ENCODE data around the gene PCDH9. TPM values are rescaled to one million over a fixed set of nuclear protein-coding genes. Genes with fewer than 3 reads are reported as not detected.

Gene PCDH9
- total RNA-seq, 1 donor from 2014 or later: 9.8 TPM

DNA sequence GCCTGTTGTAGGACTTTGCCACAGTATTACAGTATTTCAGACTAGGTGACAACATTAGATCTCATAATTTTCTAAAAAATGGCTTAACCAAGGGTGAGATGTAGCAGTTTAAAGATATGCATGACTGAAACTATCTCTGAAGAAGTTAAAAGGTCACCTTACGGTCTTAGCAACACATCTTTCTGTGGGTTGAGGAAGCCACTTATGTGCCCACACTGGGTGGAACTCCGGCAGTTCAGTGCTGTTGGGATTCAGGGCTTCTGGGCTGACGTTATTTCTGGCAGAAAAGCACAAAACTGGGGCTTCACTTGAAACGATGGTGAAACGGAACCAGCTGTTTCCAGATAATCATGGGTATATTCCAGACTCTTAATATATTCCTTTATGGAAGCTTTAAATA lies 697.3 kb downstream of the PCDH9 start:
- Mint-ChIP-seq H3K9me3 (ENCODE audit: low read depth) (peaks cover 9% of the 10 kb centered on the region), H3K4me1 (ENCODE audit: low read depth) (peaks cover 26% of the 10 kb centered on the region), H3K27ac (ENCODE audit: unreplicated experiment) (no peak overlapping the region), H3K36me3 (ENCODE audit: low read depth) (no peaks in the 10 kb centered on the region), H3K4me3 (ENCODE audit: unreplicated experiment) (no peak overlapping the region), H3K27me3 (ENCODE audit: low read depth) (no peaks in the 10 kb centered on the region)
- DNase-seq (ENCODE audit: low spot score): no peak
- TF ChIP-seq CTCF (IDR thresholded peaks at IDR 0.05): no peak

DNA sequence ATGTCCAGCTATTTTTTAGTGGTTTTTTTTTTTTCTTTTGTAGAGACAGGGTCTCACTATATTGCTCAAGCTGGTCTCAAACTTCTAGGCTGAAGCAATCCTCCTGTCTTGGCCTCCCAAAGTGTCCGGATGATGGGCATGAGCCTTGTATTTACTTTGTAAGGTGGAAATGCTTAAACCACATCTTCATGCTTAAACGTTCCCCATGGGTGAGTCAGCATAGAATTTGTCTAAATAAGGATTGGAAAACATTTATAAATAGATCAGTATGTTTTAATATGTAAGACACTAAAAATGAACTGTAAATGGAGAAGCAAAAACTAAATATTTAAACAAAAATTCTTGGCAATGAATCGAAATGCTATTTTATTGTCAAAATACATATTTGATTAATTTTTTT lies 698.0 kb downstream of the PCDH9 start:
- no peaks in the 10 kb centered on the region for H3K36me3 Mint-ChIP-seq (ENCODE audit: low read depth)
- H3K4me1 Mint-ChIP-seq (ENCODE audit: low read depth): peaks cover 26% of the 10 kb centered on the region
- TF ChIP-seq CTCF (IDR thresholded peaks at IDR 0.05): no peak
- H3K4me3 Mint-ChIP-seq (ENCODE audit: unreplicated experiment): no peak overlapping the region
- H3K27me3 Mint-ChIP-seq (ENCODE audit: low read depth): no peaks in the 10 kb centered on the region
- DNase-seq (ENCODE audit: low spot score): no peak
- peak overlapping the region; percentile 2 for H3K27ac Mint-ChIP-seq (ENCODE audit: unreplicated experiment)
- H3K9me3 Mint-ChIP-seq (ENCODE audit: low read depth): peaks cover 9% of the 10 kb centered on the region

- Mint-ChIP-seq H3K4me1 (ENCODE audit: low read depth) (peaks cover 26% of the 10 kb centered on the region), H3K27me3 (ENCODE audit: low read depth) (no peaks in the 10 kb centered on the region), H3K36me3 (ENCODE audit: low read depth) (no peaks in the 10 kb centered on the region), H3K27ac (ENCODE audit: unreplicated experiment) (no peak overlapping the region), H3K4me3 (ENCODE audit: unreplicated experiment) (no peak overlapping the region), H3K9me3 (ENCODE audit: low read depth) (peaks cover 9% of the 10 kb centered on the region)
- DNase-seq (ENCODE audit: low spot score): no peak
- TF ChIP-seq CTCF (IDR thresholded peaks at IDR 0.05): no peak
These were observed 699.5 kb downstream of the PCDH9 start for GRCh38 chr13:66530686-66531085.

DNA sequence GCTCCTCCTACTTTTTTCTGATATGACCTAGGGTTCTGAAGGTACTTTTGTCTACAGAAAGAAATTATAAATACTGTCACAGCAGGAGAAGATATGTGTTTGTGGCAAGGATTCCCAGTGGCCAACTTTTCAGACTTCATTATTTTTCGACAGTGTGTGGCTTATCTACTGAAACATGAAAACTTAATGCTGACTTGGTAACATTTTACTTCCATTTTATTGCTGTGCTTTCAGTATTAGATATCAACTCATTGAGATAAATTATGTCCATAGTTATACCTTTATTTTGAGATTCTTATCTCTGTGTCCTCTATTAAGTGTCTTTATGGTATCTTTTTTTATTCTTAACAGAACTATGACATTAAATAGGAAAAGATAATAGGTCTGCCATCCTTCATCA lies 700.0 kb downstream of the PCDH9 start:
- peaks cover 9% of the 10 kb centered on the region for H3K9me3 Mint-ChIP-seq (ENCODE audit: low read depth)
- no peak for DNase-seq (ENCODE audit: low spot score)
- no peak for TF ChIP-seq CTCF (IDR thresholded peaks at IDR 0.05)
- no peak overlapping the region for H3K4me3 Mint-ChIP-seq (ENCODE audit: unreplicated experiment)
- H3K36me3 Mint-ChIP-seq (ENCODE audit: low read depth): no peaks in the 10 kb centered on the region
- H3K4me1 Mint-ChIP-seq (ENCODE audit: low read depth): peaks cover 28% of the 10 kb centered on the region
- no peak overlapping the region for H3K27ac Mint-ChIP-seq (ENCODE audit: unreplicated experiment)
- H3K27me3 Mint-ChIP-seq (ENCODE audit: low read depth): no peaks in the 10 kb centered on the region

DNA sequence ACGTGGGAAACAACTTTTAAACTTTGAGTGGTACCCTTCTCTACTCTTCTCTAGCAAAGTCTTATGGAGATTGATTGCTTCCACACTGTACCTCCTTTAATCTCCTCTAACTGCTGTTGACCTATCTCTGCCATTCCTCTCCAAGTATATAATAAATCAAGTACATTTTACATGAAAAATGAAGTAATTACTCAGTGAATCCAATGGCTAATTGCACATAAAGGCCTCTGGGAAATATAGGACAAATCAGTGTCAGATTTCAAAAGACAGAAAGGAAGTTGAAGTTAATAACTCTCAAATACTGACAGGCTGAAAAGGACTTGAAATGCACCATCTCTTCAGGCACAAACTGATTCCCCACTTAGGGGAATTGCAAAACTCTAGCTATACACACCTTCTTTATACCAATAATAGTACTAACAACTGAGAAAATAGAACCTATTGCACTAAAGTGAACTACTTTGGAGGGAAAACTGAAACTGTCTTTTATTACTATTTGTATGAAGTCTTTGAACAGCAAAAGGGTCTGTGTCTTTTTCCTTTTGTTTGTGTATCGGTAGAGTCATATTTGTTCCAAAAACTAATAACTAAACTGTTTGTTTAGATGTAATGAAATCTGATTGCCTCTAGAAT lies 701.1 kb downstream of the PCDH9 start:
- no peak for DNase-seq (ENCODE audit: low spot score)
- Mint-ChIP-seq H3K36me3 (ENCODE audit: low read depth) (no peaks in the 10 kb centered on the region), H3K27ac (ENCODE audit: unreplicated experiment) (no peak overlapping the region), H3K4me3 (ENCODE audit: unreplicated experiment) (no peak overlapping the region), H3K27me3 (ENCODE audit: low read depth) (no peaks in the 10 kb centered on the region), H3K9me3 (ENCODE audit: low read depth) (peaks cover 5% of the 10 kb centered on the region), H3K4me1 (ENCODE audit: low read depth) (peaks cover 23% of the 10 kb centered on the region)
- TF ChIP-seq CTCF (IDR thresholded peaks at IDR 0.05): no peak
